ENCODE data around the gene MEA1. TPM values are rescaled to one million over a fixed set of nuclear protein-coding genes. Genes with fewer than 3 reads are reported as not detected.

The MEA1 gene
- total RNA-seq, 1 donor = 17.7 TPM

DNA sequence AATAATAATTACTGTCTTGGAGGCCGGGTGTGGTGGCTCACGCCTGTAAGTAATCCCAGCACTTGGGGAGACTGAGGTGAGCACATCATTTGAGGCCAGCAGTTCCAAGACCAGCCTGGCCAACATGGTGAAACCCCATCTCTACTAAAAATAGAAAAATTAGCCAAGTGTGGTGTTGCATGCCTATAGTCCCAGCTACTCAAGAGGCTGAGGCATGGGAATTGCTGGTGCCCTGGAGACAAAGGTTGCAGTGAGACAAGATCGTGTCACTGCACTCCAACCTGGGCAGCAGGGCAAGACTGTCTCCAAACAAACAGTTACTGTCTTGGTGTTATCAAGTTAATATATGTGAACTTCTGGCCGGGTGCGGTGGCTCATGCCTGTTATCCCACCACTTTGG, 12.6 kb upstream of the MEA1 start:
- Histone ChIP-seq H3K4me1 (ENCODE audit: insufficient read depth, low read length) (peaks cover 15% of the 10 kb centered on the region), H3K4me3 (ENCODE audit: low read length) (no peak overlapping the region), H3K9me3 (ENCODE audit: low read depth, low read length) (no peaks in the 10 kb centered on the region), H3K27me3 (ENCODE audit: insufficient read depth, low read length) (no peaks in the 10 kb centered on the region)

DNA sequence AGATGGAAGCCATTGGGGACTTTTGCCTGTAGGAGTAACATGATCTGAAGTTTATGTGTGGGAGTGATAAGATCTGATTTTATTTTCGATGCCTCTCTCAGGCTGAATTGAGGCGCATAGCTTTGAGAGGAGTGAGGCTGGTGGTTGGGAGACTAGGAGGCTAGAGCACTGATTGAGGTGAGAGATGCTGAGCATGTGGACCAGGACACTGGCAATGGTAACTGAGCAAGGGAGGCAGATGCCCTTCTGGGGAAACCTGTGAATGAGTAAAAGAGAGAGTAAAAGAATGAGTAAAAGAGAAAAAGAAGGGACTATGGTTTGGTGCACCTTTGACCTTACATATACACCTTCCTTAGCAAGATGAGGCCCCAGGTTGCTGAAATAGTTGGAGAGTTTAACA, 10.7 kb upstream of the MEA1 start:
- Histone ChIP-seq H3K4me1 (ENCODE audit: insufficient read depth, low read length) (peaks cover 25% of the 10 kb centered on the region), H3K27me3 (ENCODE audit: insufficient read depth, low read length) (no peaks in the 10 kb centered on the region), H3K9me3 (ENCODE audit: low read depth, low read length) (no peaks in the 10 kb centered on the region)

DNA sequence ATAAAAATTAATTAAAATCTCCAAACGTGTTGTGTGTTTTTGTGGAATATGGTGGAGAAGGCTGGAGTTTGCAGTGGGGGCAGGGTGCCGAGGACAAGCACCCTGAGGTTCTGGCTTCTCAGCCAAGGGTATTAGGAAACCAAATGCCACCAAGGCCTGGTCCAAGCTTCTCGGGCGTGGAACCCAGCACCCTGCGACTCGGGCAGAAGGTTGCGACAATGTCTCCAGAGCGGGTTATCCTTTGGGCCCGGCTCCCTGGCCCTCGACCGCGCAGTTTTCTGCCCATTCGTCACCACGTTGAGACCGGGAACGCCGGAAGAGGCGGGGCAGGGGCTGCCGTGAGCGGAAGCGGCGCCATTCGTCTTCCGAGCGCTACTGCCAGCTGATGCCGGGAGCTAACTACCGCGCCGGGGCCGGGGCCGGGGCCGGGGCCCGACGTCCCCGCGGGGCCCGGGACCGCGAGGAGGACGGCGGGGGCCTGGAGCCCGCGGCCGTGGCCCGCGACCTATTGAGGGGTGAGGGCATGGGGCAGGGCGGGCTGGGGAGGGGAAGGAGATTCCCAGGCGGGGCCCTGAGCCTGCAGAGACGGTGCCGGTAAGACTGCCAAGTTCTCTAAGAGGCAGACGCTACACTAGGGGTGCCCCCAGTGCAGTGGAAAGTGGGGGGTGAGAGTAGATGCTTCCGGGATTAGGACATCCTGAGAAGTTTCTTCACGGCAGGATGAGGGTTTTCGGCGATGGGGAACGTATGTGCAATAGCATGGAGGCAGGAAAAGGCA, 7.7 kb upstream of the MEA1 start, which contains the start of gene RRP36:
Gene RRP36 (plus strand): TSS at position 354 of the 778 bp plus-strand sequence. CDS start 32 bp downstream, at position 386.
- H3K27me3 ChIP-seq (ENCODE audit: insufficient read depth, low read length) = no peaks in the 10 kb centered on the region
- H3K4me1 ChIP-seq (ENCODE audit: insufficient read depth, low read length) = peaks cover 28% of the 10 kb centered on the region
- H3K9me3 ChIP-seq (ENCODE audit: low read depth, low read length) = no peaks in the 10 kb centered on the region
- peak within 1 kb of the TSS; percentile 90 for H3K4me3 ChIP-seq (ENCODE audit: low read length)

More for the DNA sequence above, 10.7 kb upstream of the MEA1 start:
- H3K4me3 ChIP-seq (ENCODE audit: low read length) = no peak overlapping the region

DNA sequence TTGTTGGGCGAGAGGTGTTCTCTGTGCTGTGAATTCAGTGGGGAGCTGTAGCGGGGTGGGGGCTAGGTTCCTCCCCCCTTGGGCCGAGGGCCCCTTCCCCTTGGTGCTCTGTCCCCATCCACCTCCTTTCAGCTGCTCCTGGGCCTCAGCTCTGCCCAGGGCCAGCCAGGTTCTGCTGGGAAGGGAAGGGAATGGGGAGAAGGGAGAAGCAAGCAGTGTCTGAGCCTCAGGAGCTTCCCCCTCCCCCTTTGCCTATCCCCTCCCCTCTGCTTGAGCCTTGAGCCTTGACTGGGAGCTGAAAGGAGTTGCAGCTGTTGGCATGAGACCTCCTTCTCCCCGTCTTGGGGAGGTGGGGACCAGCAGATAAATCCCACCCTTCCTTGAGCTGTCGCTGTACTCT, 7.1 kb upstream of the MEA1 start:
- Histone ChIP-seq H3K4me3 (ENCODE audit: low read length) (peak overlapping the region; percentile 90), H3K27me3 (ENCODE audit: insufficient read depth, low read length) (no peaks in the 10 kb centered on the region), H3K4me1 (ENCODE audit: insufficient read depth, low read length) (peaks cover 35% of the 10 kb centered on the region), H3K9me3 (ENCODE audit: low read depth, low read length) (no peaks in the 10 kb centered on the region)

DNA sequence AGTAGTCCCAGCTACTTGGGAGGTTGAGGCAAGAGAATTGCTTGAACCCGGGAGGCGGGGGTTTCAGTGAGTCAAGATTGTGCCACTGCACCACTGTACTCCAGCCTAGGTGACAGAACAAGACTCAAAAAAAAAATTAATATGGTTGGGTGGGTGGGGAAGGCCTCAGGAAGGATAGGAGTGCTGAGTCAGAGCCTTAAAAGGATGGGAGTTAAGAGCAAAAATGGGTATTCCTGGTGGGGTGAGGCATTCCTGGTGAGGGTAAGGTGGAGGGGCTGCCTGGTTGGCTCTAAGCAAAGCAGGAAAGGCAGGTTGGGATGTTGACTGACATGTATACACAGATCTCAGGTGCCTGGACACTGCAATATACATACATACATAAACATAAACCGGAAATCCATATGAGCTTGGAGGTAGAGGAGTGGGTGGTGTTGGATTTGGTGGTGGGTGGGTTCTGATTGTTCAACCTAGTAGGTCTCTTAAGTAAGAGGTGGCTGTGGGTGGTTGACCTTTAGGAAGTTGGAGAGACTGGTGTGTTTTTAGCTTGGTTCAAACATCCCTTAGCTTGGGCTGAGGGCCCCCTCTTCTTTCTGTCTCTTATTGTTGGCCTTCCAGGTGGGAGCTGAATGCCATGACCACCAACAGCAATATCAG, 6.4 kb upstream of the MEA1 start:
- peaks cover 41% of the 10 kb centered on the region for H3K4me1 ChIP-seq (ENCODE audit: insufficient read depth, low read length)
- no peak overlapping the region for H3K4me3 ChIP-seq (ENCODE audit: low read length)
- no peaks in the 10 kb centered on the region for H3K27me3 ChIP-seq (ENCODE audit: insufficient read depth, low read length)

DNA sequence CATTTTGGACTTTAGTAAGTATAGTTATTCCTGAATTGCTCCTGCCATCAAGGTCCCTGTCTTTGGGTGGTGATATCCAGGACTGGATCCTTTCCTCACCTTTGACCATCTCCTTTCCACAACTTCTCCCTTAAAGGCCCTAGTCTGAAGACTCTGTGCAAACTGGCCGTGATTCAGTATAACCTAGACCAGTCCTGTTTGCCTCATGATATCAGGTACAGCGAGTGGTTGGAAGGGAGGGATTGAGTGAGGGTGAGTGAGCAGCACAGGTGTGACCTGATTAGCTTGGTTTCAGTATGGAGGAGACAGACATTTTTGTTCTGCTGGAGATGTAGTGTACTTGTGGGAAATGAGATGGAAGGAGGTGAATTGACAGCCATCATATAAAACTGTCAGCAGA, 5.4 kb upstream of the MEA1 start:
- H3K4me3 ChIP-seq (ENCODE audit: low read length) = no peak overlapping the region
- no peaks in the 10 kb centered on the region for H3K27me3 ChIP-seq (ENCODE audit: insufficient read depth, low read length)
- H3K4me1 ChIP-seq (ENCODE audit: insufficient read depth, low read length) = peaks cover 50% of the 10 kb centered on the region
- no peaks in the 10 kb centered on the region for H3K9me3 ChIP-seq (ENCODE audit: low read depth, low read length)

More for the DNA sequence above, 6.4 kb upstream of the MEA1 start:
- no peaks in the 10 kb centered on the region for H3K9me3 ChIP-seq (ENCODE audit: low read depth, low read length)

DNA sequence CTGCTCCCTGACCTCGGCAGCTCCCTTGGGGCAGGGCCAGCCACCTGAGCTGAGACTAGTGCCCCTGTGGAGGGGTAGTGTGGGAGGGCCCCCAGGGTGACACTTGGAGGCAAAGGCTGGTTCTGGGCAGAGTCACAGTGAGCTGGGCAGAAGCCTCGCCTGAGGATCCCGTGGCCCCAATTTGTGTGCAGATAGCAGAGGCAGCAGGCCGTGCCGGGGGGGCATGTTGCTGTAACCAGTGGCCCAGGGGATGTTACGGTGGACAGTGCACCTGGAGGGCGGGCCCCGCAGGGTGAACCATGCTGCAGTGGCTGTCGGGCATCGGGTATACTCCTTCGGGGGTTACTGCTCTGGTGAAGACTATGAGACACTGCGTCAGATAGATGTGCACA, 3.2 kb upstream of the MEA1 start:
- peaks cover 49% of the 10 kb centered on the region for H3K4me1 ChIP-seq (ENCODE audit: insufficient read depth, low read length)

DNA sequence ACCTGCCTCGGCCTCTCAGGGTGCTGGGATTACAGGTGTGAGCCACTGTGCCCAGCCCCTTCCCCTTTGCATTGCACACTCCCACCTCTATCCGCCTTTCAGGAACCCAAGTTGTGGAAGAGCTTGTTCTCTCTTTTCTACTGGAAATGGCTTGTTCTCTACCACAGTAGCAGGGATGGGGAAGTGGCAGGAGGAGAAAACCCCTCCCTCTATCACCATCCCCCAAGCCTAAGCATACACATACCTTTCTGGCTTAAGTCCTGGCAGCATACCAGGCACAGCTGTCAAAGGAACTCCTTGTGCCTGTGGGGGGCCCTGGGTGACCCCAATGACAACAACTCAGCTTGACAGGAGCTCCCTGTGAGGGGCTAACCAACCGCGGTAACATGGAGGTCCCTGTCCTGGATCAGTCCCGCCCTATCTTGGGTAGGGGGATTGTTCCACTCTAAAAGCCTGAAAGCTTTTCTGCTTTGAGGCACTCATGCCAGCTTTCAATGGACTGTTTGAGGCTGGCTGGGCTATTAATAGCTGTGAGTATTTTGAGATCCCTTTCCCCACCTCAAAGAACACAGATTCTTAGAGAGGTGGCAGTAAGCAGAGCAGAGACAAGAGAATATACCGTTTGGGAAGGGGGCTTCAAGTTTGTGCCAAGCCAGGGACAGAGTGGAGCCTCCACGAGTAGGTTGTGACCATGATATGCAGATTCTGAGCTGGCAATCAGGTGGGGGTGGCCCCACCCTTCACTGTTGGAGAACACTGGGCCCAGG, 2.6 kb upstream of the MEA1 start:
- no peaks in the 10 kb centered on the region for H3K9me3 ChIP-seq (ENCODE audit: low read depth, low read length)
- no peaks in the 10 kb centered on the region for H3K27me3 ChIP-seq (ENCODE audit: insufficient read depth, low read length)
- peaks cover 50% of the 10 kb centered on the region for H3K4me1 ChIP-seq (ENCODE audit: insufficient read depth, low read length)
- no peak overlapping the region for H3K4me3 ChIP-seq (ENCODE audit: low read length)

More for the DNA sequence above, 3.2 kb upstream of the MEA1 start:
- Histone ChIP-seq H3K27me3 (ENCODE audit: insufficient read depth, low read length) (no peaks in the 10 kb centered on the region), H3K4me3 (ENCODE audit: low read length) (no peak overlapping the region), H3K9me3 (ENCODE audit: low read depth, low read length) (no peaks in the 10 kb centered on the region)

DNA sequence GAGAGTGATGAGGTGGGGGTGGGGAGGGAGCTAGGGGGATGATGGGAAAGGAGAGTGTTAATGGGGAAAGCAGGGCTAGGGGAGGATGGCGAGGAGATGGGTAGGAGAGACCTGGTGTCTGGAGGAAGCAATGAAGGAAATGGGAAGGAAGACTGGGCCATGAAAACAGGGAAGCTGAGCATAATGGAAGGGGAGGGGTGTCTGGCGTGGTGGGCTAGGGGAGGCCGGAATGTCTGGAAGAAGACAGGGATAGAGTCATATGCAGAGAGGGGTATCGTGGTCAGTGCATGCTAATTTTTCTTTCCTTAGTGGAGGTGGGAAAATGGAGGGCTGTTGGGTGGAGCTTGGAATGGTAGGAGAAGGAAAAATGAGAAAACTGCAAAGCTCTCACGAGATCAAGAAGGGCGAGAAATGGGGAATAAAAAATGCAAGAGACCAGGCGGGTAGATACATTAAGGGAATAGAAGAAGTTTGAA, 726 bp upstream of the MEA1 start:
- Histone ChIP-seq H3K4me3 (ENCODE audit: low read length) (peak overlapping the region; percentile 54), H3K4me1 (ENCODE audit: insufficient read depth, low read length) (peaks cover 41% of the 10 kb centered on the region), H3K9me3 (ENCODE audit: low read depth, low read length) (no peaks in the 10 kb centered on the region), H3K27me3 (ENCODE audit: insufficient read depth, low read length) (no peaks in the 10 kb centered on the region)

DNA sequence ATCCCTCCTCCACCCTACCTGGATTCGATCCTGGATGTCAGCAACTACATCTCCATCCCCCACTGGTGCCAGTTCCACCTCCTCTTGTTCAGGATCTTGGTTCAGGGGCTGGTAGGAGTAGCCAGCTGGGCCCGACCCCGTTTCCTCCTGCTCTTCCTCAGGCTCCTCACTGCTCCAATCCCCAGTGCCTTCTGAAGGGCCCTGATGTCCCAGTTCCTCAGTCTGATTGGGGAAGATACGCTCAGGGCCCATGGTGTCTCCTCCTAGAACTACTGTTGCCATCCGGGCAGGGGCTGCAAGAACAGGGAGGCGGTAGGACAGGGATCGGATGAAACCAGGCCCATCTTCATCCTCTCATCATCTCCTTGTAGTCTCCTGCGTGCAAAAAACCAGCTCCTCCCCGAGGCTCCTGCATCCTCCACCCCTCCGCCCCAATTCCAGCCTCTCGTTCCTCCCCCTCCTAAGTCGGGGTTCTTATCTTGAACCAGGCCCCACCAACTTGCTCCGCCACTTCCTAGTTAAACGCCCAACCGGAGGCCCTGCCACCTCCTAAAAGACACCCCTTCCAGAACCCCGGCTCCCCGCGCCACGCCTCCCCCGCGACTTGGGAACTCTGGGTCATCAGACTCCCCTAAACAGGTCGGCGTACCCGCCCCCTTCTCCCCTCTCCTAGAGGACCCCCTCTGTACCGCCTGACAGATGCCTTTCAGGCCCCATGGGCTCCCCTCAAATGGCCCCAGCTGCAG, 476 bp downstream of the MEA1 start:
- Histone ChIP-seq H3K4me1 (ENCODE audit: insufficient read depth, low read length) (peaks cover 41% of the 10 kb centered on the region), H3K27me3 (ENCODE audit: insufficient read depth, low read length) (no peaks in the 10 kb centered on the region), H3K4me3 (ENCODE audit: low read length) (peak overlapping the region; percentile 54), H3K9me3 (ENCODE audit: low read depth, low read length) (no peaks in the 10 kb centered on the region)

DNA sequence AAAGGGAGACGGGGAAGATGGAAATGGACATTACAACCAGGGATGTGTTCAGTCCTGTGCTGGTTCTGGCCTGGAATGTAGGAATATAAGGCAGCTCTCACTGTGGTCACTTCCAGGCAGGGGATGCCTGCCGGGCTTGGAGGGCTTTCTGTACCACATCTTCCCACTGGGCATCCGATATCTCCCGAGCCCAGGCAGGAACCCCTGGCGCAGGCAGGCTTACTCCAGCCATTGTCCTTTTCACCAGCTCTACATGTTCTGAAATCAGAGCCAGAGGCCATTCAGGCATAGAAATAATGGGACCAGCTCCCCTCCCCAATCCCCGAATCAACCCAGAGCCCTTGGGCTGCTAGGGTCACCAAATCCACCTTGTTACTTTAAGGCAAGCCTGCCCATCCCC, 1.4 kb downstream of the MEA1 start:
- Histone ChIP-seq H3K27me3 (ENCODE audit: insufficient read depth, low read length) (no peaks in the 10 kb centered on the region), H3K4me3 (ENCODE audit: low read length) (no peak overlapping the region), H3K4me1 (ENCODE audit: insufficient read depth, low read length) (peaks cover 41% of the 10 kb centered on the region), H3K9me3 (ENCODE audit: low read depth, low read length) (no peaks in the 10 kb centered on the region)

DNA sequence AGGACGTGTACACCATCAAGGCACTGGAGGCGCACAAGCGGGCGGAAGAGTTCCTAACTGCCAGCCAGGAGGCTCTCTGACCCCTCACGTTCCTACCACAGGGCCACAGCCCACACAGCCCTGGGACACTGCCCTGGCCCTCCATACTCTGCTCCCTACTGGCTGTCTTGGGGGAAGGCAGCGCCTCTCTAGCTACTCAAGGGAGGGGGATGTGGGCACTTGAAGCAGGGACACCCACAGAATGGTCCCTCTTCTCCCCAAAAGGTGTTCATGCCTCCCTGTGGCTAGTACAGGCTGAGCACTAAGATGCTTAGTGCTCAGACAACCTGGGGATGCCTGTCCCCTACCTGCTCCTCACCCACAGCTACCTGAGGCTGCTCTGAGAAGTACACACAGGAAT, 2.5 kb downstream of the MEA1 start:
- H3K4me3 ChIP-seq (ENCODE audit: low read length) = no peak overlapping the region
- H3K4me1 ChIP-seq (ENCODE audit: insufficient read depth, low read length) = peaks cover 35% of the 10 kb centered on the region
- no peaks in the 10 kb centered on the region for H3K9me3 ChIP-seq (ENCODE audit: low read depth, low read length)
- H3K27me3 ChIP-seq (ENCODE audit: insufficient read depth, low read length) = no peaks in the 10 kb centered on the region

DNA sequence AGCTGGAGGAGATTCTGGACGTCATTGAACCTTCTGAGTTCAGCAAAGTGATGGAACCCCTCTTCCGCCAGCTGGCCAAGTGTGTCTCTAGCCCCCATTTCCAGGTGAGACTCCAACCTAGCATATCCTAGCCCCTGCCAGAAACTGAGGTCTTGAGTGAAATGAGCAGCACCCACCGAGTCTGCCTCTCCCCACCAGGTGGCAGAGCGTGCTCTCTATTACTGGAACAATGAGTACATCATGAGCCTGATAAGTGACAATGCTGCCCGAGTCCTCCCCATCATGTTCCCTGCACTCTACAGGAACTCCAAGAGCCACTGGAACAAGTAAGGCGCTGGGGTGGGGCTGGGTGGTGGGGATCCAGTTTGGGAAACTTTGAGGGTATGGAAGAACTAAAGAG, 4.6 kb downstream of the MEA1 start:
- Histone ChIP-seq H3K4me3 (ENCODE audit: low read length) (no peak overlapping the region), H3K4me1 (ENCODE audit: insufficient read depth, low read length) (peaks cover 16% of the 10 kb centered on the region), H3K9me3 (ENCODE audit: low read depth, low read length) (no peaks in the 10 kb centered on the region), H3K27me3 (ENCODE audit: insufficient read depth, low read length) (no peaks in the 10 kb centered on the region)

DNA sequence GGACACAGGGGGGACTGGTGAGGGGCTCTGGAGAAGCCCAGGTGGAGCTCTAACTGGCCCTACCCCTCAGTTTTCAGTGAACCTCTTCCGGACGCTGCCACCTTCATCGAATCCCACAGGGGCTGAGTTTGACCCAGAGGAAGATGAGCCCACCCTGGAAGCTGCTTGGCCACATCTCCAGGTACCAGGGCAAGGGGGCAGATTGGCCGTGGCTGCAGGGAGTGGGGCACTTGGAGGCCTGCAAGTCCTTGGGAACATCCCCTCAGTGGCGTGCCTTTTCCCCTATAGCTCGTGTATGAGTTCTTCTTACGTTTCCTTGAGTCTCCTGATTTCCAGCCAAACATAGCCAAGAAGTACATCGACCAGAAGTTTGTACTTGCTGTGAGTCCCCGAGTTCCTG, 6.6 kb downstream of the MEA1 start:
- peaks cover 3% of the 10 kb centered on the region for H3K4me1 ChIP-seq (ENCODE audit: insufficient read depth, low read length)
- H3K9me3 ChIP-seq (ENCODE audit: low read depth, low read length) = no peaks in the 10 kb centered on the region
- no peaks in the 10 kb centered on the region for H3K27me3 ChIP-seq (ENCODE audit: insufficient read depth, low read length)

More for the DNA sequence above, 6.6 kb downstream of the MEA1 start:
- no peak overlapping the region for H3K4me3 ChIP-seq (ENCODE audit: low read length)
